Peyer's patch (tissue), 4 donors: ENCODE results near the gene KIF12. TPM values are rescaled to one million over a fixed set of nuclear protein-coding genes. Genes with fewer than 3 reads are reported as not detected.
A peak's percentile ranks its signal among the peaks of the same experiment; 100 is the strongest.

Experiments
- DNase-seq, 3 donors: peaks; one replicate each; pipeline ENCODE4 v3.0.0-alpha.2; 2017 to 2019
- H3K27ac ChIP-seq, 4 donors: fragments of 200-600 bp; sonication (generic); one replicate each; pipeline ENCODE4 v1.5.1; 2016 to 2019
- H3K27me3 ChIP-seq, 2 donors: fragments of 200-600 bp; sonication (generic); one replicate each; pipeline ENCODE4 v1.5.1; 2019
- H3K36me3 ChIP-seq, 3 donors: fragments of 200-600 bp; sonication (generic); one replicate each; pipeline ENCODE4 v1.5.1; 2016 to 2019
- H3K4me1 ChIP-seq, 4 donors: fragments of 200-600 bp; sonication (generic); one replicate each; pipeline ENCODE4 v1.5.1; 2016 to 2019
- H3K4me3 ChIP-seq, 4 donors: fragments of 200-600 bp; sonication (generic); 1 replicate in 3 of 4; 2 replicates in 1 of 4; pipeline ENCODE4 v1.5.1; 2016 to 2019; ENCODE audit warnings: mild to moderate bottlenecking in 1 of 4
- H3K9me3 ChIP-seq, 4 donors: fragments of 200-600 bp; sonication (generic); one replicate each; pipeline ENCODE4 v1.5.1; 2016 to 2019; ENCODE audit warnings: mild to moderate bottlenecking in 1 of 4
- POLR2A ChIP-seq, 2 donors: fragments of 450-650 bp; IDR thresholded peaks; one replicate each; pipeline ENCODE4 v1.5.1; 2017; ENCODE audit warnings: antibody characterized with exemption in 2 of 2, mild to moderate bottlenecking in 2 of 2, moderate library complexity in 2 of 2
- total RNA-seq, 4 donors: library from RNA; depleted of rRNA; stranded (reverse); fragments of >200 nt; gene quantifications; one replicate each; pipeline ENCODE4 v1.1.0, GENCODE V29; 2016
- TF ChIP-seq, protein P1 (sequence below), 6 experiments: fragments of 450-650 bp in 4 of 6; fragments of 200-600 bp in 2 of 6; sonication (generic) in 1 of 6; IDR thresholded peaks; one replicate each; pipeline ENCODE4 v1.5.1; 2017 to 2019; ENCODE audit warnings: antibody characterized with exemption in 6 of 6, mild to moderate bottlenecking in 3 of 6, moderate library complexity in 1 of 6

KIF12 gene
- total RNA-seq, 4 donors from 2014 or later = 23.6 to 85.3 (median 41.3) TPM

DNA sequence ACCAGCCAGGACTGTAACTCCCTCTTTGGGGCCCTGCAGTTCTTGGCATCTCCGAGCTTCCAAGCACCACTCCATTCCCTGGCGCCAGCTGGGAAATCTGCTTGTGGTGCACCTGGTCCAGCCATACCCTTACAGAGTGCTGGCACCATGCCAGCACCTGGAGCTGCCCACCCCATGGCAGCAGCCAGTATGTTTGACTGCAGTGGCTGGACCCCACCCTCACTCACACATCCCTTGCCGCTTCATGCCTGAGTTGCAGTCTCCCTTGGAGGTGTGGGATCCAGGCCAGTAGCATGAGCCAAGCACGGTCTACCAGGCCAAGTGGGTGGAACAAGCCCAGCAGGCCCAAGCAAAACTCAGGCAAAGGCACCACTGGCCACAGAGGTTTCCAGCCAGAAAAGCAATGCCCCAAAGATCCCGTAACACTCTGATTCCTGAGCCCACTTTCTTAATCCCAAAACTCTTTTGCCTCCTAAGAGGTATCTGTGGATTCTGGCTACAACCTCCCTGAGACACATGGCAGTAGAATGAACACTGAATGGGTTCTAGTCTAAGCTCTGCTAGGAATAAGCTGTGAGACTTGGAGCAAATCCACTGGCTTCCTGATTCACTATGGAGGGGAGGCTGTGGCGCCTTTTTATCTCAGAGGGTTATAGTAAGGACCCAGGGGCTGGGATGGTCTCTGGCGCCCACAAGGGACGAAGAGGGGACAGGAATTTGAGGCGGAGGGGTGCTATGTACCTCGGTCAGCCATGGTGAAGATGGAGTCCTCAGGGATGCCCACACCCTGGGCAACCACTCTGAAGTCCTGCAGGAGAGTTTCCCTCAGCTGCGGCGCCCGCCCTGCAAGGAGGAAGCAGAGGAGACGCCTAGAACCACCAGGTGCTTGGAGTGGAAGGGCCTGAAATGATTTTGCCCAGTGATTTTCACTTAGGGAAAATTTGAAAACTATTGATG lies 26.6 kb downstream of the KIF12 start:
- Histone ChIP-seq H3K4me1 (no peaks in the 10 kb centered on the region), H3K4me3 (no peak overlapping the region), H3K27ac (no peak overlapping the region), H3K27me3 (no peaks in the 10 kb centered on the region), H3K9me3 (peaks cover 0 to 3% (median 0%) of the 10 kb centered on the region in 4 donors), H3K36me3 (no peaks in the 10 kb centered on the region)
- no peak for TF ChIP-seq POLR2A (IDR thresholded peaks at IDR 0.05)
- TF ChIP-seq, protein P1, sequence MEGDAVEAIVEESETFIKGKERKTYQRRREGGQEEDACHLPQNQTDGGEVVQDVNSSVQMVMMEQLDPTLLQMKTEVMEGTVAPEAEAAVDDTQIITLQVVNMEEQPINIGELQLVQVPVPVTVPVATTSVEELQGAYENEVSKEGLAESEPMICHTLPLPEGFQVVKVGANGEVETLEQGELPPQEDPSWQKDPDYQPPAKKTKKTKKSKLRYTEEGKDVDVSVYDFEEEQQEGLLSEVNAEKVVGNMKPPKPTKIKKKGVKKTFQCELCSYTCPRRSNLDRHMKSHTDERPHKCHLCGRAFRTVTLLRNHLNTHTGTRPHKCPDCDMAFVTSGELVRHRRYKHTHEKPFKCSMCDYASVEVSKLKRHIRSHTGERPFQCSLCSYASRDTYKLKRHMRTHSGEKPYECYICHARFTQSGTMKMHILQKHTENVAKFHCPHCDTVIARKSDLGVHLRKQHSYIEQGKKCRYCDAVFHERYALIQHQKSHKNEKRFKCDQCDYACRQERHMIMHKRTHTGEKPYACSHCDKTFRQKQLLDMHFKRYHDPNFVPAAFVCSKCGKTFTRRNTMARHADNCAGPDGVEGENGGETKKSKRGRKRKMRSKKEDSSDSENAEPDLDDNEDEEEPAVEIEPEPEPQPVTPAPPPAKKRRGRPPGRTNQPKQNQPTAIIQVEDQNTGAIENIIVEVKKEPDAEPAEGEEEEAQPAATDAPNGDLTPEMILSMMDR (IDR thresholded peaks at IDR 0.05) = no peak
- peak in 1 of 3 donors; percentile 50 for DNase-seq

DNA sequence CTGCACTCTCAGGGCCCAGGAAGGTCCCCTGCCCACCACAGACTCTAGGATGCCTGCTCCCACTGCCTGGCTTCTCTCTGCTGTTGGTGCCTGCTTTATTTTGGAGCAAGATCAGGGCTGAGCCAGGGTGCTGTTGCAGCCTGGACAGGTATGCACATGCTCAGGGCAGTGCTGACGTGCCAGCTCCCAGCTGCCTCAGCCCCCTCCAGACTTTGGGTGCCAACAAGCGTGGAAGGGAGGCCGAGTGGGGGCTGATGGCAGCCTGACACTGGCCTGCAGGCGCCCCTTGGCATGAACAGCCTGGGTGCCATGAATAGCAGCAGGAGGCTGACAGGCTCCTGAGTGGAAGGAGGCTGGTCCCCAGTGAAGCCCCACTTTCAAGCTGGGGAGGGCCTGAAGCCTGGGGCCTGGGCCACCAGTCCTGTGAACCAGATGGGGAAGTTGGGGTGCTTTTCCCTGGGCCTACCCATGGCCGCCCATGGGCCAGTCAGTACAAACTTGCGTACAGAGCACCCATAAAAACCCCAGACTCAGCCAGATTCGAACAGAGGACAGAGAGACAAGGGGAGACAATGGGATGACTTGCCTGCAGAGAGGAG lies 27.8 kb downstream of the KIF12 start:
- H3K4me3 ChIP-seq = no peak overlapping the region
- TF ChIP-seq, protein P1 (IDR thresholded peaks at IDR 0.05) = no peak
- H3K27ac ChIP-seq = no peak overlapping the region
- H3K9me3 ChIP-seq = peaks cover 0 to 3% (median 0%) of the 10 kb centered on the region in 4 donors
- H3K27me3 ChIP-seq = no peaks in the 10 kb centered on the region
- no peak for DNase-seq
- H3K36me3 ChIP-seq = no peaks in the 10 kb centered on the region
- no peaks in the 10 kb centered on the region for H3K4me1 ChIP-seq

DNA sequence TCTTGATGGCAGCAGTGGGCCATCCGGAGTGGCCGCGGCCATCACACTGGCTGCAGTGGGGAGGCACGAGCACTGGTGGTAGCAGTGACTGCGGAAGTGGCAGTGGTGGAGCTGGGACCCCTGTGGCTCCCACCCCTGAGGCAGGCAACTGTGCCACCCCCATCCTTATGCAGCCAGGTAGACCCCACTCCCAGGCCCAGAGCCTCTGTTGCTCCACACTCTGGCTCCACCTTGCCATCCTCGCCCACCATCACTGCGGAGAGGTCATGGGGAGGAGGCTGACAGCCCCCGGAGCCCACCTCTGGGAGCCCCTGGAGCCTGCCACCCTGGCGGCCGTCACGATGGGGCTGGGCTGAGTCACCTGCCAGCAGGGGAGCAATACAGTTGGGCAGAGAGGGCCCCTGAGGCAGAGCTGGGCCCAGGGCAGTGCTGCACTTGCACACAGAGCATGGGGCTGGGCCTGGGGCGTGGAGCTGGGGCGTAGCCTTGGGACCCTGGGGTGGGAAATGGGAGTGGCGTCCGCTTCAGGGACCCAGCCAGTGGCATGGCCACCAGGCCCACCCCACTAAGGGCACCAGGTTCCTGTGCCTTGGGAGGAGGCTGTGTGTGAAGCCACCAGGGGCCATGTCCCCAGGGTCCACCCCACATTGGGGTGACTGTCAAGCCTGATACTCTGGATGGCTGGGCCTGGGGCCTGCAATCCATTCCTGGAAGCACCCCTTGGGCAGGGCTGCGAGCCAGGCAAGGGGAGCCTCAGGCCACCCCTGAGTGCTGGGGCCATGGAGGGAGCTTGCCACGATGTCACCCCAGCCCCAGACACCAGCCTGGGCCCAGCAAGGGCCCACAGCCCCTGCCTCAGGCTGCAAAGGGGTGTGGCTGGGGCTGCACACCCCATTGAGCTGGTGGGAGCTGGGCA lies 28.6 kb downstream of the KIF12 start:
- no peak overlapping the region for H3K4me3 ChIP-seq
- no peaks in the 10 kb centered on the region for H3K4me1 ChIP-seq
- peak in 1 of 3 donors; percentile 44 for DNase-seq
- no peaks in the 10 kb centered on the region for H3K27me3 ChIP-seq
- H3K36me3 ChIP-seq = no peaks in the 10 kb centered on the region
- TF ChIP-seq, protein P1 (IDR thresholded peaks at IDR 0.05) = no peak
- TF ChIP-seq POLR2A (IDR thresholded peaks at IDR 0.05) = no peak
- peaks cover 0 to 3% (median 0%) of the 10 kb centered on the region in 4 donors for H3K9me3 ChIP-seq
- H3K27ac ChIP-seq = no peak overlapping the region

DNA sequence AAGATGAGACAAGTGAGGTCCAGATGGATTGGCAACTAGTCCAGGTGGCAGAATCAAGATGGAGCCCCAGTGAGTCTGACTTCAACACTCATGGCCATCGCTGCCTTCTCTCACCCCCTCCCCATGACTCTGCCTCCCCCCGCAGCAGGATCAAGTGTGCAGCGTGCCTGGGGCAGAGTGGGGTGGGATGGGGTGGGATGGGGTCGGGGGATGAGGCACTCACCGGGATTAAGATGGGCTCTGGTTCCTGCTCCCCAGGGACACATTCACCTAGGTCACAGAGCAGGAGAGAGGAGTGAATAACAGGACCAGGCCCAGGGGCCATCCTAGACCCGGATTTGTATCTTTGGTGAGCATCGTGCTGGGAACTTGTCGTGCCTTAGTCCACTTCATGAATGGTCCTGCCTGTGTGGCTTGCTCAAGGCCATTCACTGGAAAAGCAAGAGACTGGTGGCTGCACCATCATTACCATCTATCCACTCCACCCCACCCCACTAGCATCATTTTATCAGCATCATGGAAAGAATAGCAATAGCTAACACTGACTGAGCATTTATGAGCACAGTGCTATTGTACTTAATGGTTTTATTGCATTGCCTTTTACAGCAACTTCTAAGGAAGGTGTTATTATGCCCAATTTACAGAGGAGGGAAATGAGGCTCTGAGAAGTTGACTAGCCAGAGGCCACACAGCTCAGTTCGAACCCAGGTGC lies 29.5 kb downstream of the KIF12 start:
- Histone ChIP-seq H3K27ac (no peak overlapping the region), H3K4me3 (no peak overlapping the region), H3K4me1 (no peaks in the 10 kb centered on the region), H3K36me3 (no peaks in the 10 kb centered on the region), H3K27me3 (no peaks in the 10 kb centered on the region), H3K9me3 (peaks cover 0 to 3% (median 0%) of the 10 kb centered on the region in 4 donors)
- DNase-seq = no peak
- no peak for TF ChIP-seq POLR2A (IDR thresholded peaks at IDR 0.05)
- TF ChIP-seq, protein P1 (IDR thresholded peaks at IDR 0.05) = no peak

DNA sequence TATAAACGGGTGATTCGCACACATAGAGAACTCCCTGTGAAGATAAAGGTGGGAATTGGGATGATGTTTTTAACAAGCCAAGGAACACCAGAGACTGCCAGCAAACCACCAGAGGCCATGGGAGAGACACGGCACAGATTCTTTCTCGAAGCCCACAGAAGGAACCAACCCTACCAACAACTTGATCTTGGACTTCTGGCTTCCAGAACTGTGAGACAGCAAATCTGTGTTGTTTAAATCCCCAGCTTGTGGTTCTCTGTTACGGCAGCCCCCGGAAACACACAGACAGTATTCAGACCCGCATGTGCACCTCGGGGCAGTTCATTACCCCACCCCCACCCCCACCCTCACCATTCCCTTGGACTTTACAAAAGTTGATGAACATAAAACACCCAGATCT lies 33.8 kb downstream of the KIF12 start:
- DNase-seq = no peak
- Histone ChIP-seq H3K9me3 (no peaks in the 10 kb centered on the region), H3K4me1 (no peaks in the 10 kb centered on the region), H3K27ac (no peak overlapping the region), H3K4me3 (no peak overlapping the region), H3K27me3 (no peaks in the 10 kb centered on the region), H3K36me3 (no peaks in the 10 kb centered on the region)
- no peak for TF ChIP-seq POLR2A (IDR thresholded peaks at IDR 0.05)
- TF ChIP-seq, protein P1 (IDR thresholded peaks at IDR 0.05) = no peak
